Bronchial epithelial cell (primary cell): ENCODE measurements around the gene CTDP1. TPM values are rescaled to one million over a fixed set of nuclear protein-coding genes. Genes with fewer than 3 reads are reported as not detected.

Experiments
- DNase-seq: peaks from one replicate; pipeline ENCODE4 v3.0.0-alpha.2; 2010; ENCODE audit warnings: low read depth
- FAIRE-seq: peaks from 2 replicates; lab custom pipeline; 2011; peaks lifted over from hg19 to GRCh38; lab: Jason Lieb, UNC
- H3K27me3 ChIP-seq: 2 replicates; pipeline ENCODE4 v1.5.1; 2011; ENCODE audit warnings: low read length; ENCODE audit not compliant: control insufficient read depth, insufficient read depth
- H3K36me3 ChIP-seq: 2 replicates; pipeline ENCODE4 v1.5.1; 2011; ENCODE audit warnings: low read length; ENCODE audit not compliant: control insufficient read depth, insufficient read depth
- H3K4me3 ChIP-seq: 2 replicates; pipeline ENCODE4 v1.5.1; 2011; ENCODE audit warnings: mild to moderate bottlenecking, low read depth, low read length, control low read depth
- CTCF ChIP-seq: IDR thresholded peaks from 2 replicates; pipeline ENCODE4 v1.5.1; 2011; ENCODE audit warnings: mild to moderate bottlenecking, moderate library complexity, low read length, control low read depth, inconsistent platforms; ENCODE audit not compliant: insufficient read depth, severe bottlenecking
- total RNA-seq: library from RNA; depleted of rRNA; stranded (reverse); fragments of >200 nt; gene quantifications from 2 replicates; pipeline ENCODE4 v1.2.1, GENCODE V29; 2014

The CTDP1 gene
- total RNA-seq, 1 donor from 2014 or later, result 27.1 TPM

GRCh38 chr18:79764131-79764530 is 84.5 kb downstream of the CTDP1 start:
- no peak overlapping the region for H3K4me3 ChIP-seq
- no peaks in the 10 kb centered on the region for H3K36me3 ChIP-seq
- no peaks in the 10 kb centered on the region for H3K27me3 ChIP-seq
- DNase-seq (no peak), FAIRE-seq (no peak)
- TF ChIP-seq CTCF, result no peak

GRCh38 chr18:79765491-79766245 is 86.1 kb downstream of the CTDP1 start:
- Histone ChIP-seq H3K4me3 (no peak overlapping the region), H3K27me3 (no peaks in the 10 kb centered on the region), H3K36me3 (no peaks in the 10 kb centered on the region)
- no peak for TF ChIP-seq CTCF
- DNase-seq (no peak), FAIRE-seq (no peak)

GRCh38 chr18:79766308-79766707 is 86.7 kb downstream of the CTDP1 start:
- no peak for FAIRE-seq
- DNase-seq, result no peak
- Histone ChIP-seq H3K4me3 (no peak overlapping the region), H3K27me3 (no peaks in the 10 kb centered on the region), H3K36me3 (no peaks in the 10 kb centered on the region)
- TF ChIP-seq CTCF, result no peak

- Histone ChIP-seq H3K36me3 (no peaks in the 10 kb centered on the region), H3K4me3 (no peak overlapping the region), H3K27me3 (no peaks in the 10 kb centered on the region)
- DNase-seq (no peak), FAIRE-seq (no peak)
- no peak for TF ChIP-seq CTCF
Measured at GRCh38 chr18:79768745-79769144, 89.1 kb downstream of the CTDP1 start.

- no peaks in the 10 kb centered on the region for H3K36me3 ChIP-seq
Measured at GRCh38 chr18:79769698-79770500, 90.3 kb downstream of the CTDP1 start.

More at GRCh38 chr18:79769698-79770500, 90.3 kb downstream of the CTDP1 start:
- Histone ChIP-seq H3K4me3 (no peak overlapping the region), H3K27me3 (no peaks in the 10 kb centered on the region)
- TF ChIP-seq CTCF, result no peak
- FAIRE-seq (no peak), DNase-seq (no peak)
